HEK293 (cell line): Measurements from ENCODE around the gene ZNF76.

ENCODE experiments used
- REST ChIP-seq: fragments of 450-650 bp; formaldehyde crosslinking; IDR thresholded peaks from 2 replicates; pipeline ENCODE4 v1.5.1; 2016; ENCODE audit warnings: missing biosample characterization, missing genetic modification characterization
- ZBTB26 ChIP-seq: fragments of 450-650 bp; formaldehyde crosslinking; optimal IDR thresholded peaks from 2 replicates; pipeline ENCODE3; 2016; ENCODE audit warnings: missing biosample characterization, mild to moderate bottlenecking, missing genetic modification characterization
- ZBTB7A ChIP-seq: fragments of 450-650 bp; formaldehyde crosslinking; IDR thresholded peaks from 2 replicates; pipeline ENCODE4 v1.5.1; 2016; ENCODE audit warnings: low read depth, missing biosample characterization, missing genetic modification characterization
- ZNF221 ChIP-seq: fragments of 450-650 bp; formaldehyde crosslinking; IDR thresholded peaks from 2 replicates; pipeline ENCODE4 v1.5.1; 2017; ENCODE audit warnings: missing biosample characterization, missing genetic modification characterization, borderline replicate concordance
- ZNF24 ChIP-seq: fragments of 450-650 bp; formaldehyde crosslinking; IDR thresholded peaks from 2 replicates; pipeline ENCODE4 v1.5.1; 2016; ENCODE audit warnings: missing biosample characterization, missing genetic modification characterization
- ZNF311 ChIP-seq: fragments of 450-650 bp; formaldehyde crosslinking; IDR thresholded peaks from 2 replicates; pipeline ENCODE4 v1.5.1; 2017; ENCODE audit warnings: missing biosample characterization, missing genetic modification characterization, borderline replicate concordance
- ZNF501 ChIP-seq: fragments of 450-650 bp; formaldehyde crosslinking; IDR thresholded peaks from 2 replicates; pipeline ENCODE4 v1.5.1; 2016; ENCODE audit warnings: missing biosample characterization, missing genetic modification characterization
- ZNF585B ChIP-seq: fragments of 450-650 bp; formaldehyde crosslinking; IDR thresholded peaks from 2 replicates; pipeline ENCODE4 v1.5.1; 2016; ENCODE audit warnings: missing biosample characterization, missing genetic modification characterization
- ZNF677 ChIP-seq: fragments of 450-650 bp; IDR thresholded peaks from 2 replicates; pipeline ENCODE4 v1.5.0; 2018; ENCODE audit warnings: missing biosample characterization, mild to moderate bottlenecking, missing genetic modification characterization, moderate library complexity
- ZNF785 ChIP-seq: fragments of 450-650 bp; formaldehyde crosslinking; IDR thresholded peaks from 2 replicates; pipeline ENCODE4 v1.5.1; 2016; ENCODE audit warnings: missing biosample characterization, missing genetic modification characterization
- ZSCAN23 ChIP-seq: fragments of 450-650 bp; formaldehyde crosslinking; IDR thresholded peaks from 2 replicates; pipeline ENCODE4 v1.5.1; 2016; ENCODE audit warnings: missing biosample characterization, missing genetic modification characterization
- TF ChIP-seq, protein P1 (sequence below): fragments of 450-650 bp; formaldehyde crosslinking; IDR thresholded peaks from 2 replicates; pipeline ENCODE4 v1.5.1; 2016; ENCODE audit warnings: missing biosample characterization, missing genetic modification characterization
- TF ChIP-seq, protein P2 (sequence below): fragments of 450-650 bp; formaldehyde crosslinking; IDR thresholded peaks from 2 replicates; pipeline ENCODE4 v1.5.1; 2016; ENCODE audit warnings: missing biosample characterization, missing genetic modification characterization
- TF ChIP-seq, protein P3 (sequence below): fragments of 450-650 bp; formaldehyde crosslinking; IDR thresholded peaks from 2 replicates; pipeline ENCODE4 v1.5.1; 2016; ENCODE audit warnings: missing biosample characterization, missing genetic modification characterization

GRCh38 chr6:35223396-35223795 lies 36.1 kb upstream of the ZNF76 start:
- TF ChIP-seq, protein P1, sequence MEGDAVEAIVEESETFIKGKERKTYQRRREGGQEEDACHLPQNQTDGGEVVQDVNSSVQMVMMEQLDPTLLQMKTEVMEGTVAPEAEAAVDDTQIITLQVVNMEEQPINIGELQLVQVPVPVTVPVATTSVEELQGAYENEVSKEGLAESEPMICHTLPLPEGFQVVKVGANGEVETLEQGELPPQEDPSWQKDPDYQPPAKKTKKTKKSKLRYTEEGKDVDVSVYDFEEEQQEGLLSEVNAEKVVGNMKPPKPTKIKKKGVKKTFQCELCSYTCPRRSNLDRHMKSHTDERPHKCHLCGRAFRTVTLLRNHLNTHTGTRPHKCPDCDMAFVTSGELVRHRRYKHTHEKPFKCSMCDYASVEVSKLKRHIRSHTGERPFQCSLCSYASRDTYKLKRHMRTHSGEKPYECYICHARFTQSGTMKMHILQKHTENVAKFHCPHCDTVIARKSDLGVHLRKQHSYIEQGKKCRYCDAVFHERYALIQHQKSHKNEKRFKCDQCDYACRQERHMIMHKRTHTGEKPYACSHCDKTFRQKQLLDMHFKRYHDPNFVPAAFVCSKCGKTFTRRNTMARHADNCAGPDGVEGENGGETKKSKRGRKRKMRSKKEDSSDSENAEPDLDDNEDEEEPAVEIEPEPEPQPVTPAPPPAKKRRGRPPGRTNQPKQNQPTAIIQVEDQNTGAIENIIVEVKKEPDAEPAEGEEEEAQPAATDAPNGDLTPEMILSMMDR = no peak
- TF ChIP-seq ZNF585B = no peak
- no peak for TF ChIP-seq ZNF24 (tag by site-specific recombination)
- TF ChIP-seq ZNF501 (tag by site-specific recombination) = no peak
- no peak for TF ChIP-seq ZNF677 (tag by site-specific recombination)
- no peak for TF ChIP-seq ZBTB26 (tag by site-specific recombination)
- TF ChIP-seq ZSCAN23 = no peak
- no peak for TF ChIP-seq ZNF785 (tag by site-specific recombination)
- no peak for TF ChIP-seq REST (tag by site-specific recombination)
- no peak for TF ChIP-seq ZNF311 (tag by site-specific recombination)
- TF ChIP-seq ZNF221 (tag by site-specific recombination) = no peak
- TF ChIP-seq ZBTB7A = no peak
- TF ChIP-seq, protein P2, sequence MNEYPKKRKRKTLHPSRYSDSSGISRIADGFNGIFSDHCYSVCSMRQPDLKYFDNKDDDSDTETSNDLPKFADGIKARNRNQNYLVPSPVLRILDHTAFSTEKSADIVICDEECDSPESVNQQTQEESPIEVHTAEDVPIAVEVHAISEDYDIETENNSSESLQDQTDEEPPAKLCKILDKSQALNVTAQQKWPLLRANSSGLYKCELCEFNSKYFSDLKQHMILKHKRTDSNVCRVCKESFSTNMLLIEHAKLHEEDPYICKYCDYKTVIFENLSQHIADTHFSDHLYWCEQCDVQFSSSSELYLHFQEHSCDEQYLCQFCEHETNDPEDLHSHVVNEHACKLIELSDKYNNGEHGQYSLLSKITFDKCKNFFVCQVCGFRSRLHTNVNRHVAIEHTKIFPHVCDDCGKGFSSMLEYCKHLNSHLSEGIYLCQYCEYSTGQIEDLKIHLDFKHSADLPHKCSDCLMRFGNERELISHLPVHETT (tag by site-specific recombination) = no peak
- TF ChIP-seq, protein P3, sequence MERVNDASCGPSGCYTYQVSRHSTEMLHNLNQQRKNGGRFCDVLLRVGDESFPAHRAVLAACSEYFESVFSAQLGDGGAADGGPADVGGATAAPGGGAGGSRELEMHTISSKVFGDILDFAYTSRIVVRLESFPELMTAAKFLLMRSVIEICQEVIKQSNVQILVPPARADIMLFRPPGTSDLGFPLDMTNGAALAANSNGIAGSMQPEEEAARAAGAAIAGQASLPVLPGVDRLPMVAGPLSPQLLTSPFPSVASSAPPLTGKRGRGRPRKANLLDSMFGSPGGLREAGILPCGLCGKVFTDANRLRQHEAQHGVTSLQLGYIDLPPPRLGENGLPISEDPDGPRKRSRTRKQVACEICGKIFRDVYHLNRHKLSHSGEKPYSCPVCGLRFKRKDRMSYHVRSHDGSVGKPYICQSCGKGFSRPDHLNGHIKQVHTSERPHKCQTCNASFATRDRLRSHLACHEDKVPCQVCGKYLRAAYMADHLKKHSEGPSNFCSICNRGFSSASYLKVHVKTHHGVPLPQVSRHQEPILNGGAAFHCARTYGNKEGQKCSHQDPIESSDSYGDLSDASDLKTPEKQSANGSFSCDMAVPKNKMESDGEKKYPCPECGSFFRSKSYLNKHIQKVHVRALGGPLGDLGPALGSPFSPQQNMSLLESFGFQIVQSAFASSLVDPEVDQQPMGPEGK = no peak
